Hair follicle dermal papilla cell (primary cell): ENCODE results near the gene LBX2. TPM values are rescaled to one million over a fixed set of nuclear protein-coding genes. Genes with fewer than 3 reads are reported as not detected.

ENCODE experiments used
- total RNA-seq: library from RNA; depleted of rRNA; stranded (reverse); fragments of >200 nt; gene quantifications from 2 replicates; pipeline ENCODE4 v1.2.3, GENCODE V29; 2012

LBX2 gene, protein sequence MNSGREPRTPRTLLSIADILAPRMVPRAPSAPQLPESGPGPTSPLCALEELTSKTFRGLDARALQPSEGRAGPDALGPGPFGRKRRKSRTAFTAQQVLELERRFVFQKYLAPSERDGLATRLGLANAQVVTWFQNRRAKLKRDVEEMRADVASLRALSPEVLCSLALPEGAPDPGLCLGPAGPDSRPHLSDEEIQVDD
- total RNA-seq: 1.9 and 2.1 TPM in 2 replicates

DNA sequence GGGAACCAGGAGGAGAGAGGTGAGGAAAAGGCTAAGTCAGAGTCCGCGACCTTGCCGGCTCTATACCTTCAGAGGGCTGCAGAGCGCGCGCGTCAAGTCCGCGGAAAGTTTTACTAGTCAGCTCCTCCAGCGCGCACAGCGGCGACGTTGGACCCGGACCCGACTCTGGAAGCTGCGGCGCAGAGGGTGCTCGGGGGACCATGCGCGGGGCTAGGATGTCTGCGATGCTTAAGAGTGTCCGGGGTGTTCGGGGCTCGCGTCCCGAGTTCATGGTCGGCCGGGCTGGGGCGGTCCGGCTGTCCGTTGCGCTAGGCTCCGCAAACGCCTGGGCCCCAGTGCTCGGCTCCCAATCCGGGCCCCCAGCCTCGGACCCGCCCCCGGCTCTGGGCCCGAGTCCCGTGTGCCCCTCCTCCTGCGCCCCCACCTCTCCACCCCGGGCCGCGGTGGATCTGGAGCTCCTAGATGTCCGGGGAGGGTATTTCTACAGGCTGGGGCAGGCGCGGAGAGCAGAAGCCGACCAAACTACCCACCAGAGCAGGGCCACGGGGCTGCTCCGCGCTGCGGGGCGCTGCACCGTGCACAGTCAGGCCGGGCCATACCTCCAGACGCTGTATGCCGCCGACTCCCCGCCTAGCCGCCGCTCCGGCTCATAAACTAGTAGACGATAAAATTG, at the start of gene LBX2:
Gene LBX2 (minus strand): TSS at position 337 of the 673 bp plus-strand sequence. CDS start 66 bp downstream, at position 271.

DNA sequence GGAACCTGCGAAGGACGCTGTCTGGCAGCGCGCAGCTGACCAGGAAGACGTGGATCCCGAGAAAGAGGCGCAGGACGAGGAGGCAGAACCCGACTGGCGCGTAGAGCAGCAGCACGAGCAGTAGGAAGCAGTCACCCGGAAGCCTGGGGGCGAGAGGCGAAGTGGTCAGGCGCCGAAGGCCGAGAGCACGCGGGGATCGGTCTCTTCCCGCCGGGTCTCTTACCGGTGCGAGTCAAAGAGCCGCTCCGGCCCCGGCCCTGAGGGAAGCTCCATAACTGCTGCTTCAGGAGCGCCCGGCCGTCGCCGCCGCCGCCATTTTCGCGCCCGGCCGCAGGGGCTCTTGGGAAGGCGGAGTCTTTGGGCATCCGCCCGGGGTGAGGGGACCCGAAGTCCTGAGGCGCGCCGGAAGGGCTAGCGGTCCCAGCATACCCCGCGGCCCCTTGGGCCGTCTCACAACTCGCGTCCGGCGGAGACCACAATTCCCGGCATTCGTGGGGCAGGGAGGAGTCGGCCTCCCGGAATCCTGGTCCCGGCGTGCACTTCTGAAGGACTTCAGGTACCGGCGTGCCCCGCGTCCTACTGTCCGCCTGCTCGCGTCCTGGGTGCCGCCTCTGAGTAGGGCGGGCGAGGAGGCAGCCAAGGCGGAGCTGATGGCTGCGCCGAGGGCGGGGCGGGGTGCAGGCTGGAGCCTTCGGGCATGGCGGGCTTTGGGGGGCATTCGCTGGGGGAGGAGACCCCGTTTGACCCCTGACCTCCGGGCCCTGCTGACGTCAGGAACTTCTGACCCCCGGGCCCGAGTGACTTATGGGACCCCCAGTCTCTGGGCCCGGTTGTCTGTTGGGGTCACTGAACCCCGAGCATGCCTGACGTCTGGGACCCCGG, 30.2 kb upstream of the LBX2 start, which contains the start of the genes AUP1 and HTRA2:
Gene AUP1 (minus strand): TSS at position 350 of the 882 bp plus-strand sequence. CDS start 77 bp downstream, at position 273.
Gene HTRA2 (plus strand): TSS at position 577 of the 882 bp plus-strand sequence. CDS start 74 bp downstream, at position 651.

DNA sequence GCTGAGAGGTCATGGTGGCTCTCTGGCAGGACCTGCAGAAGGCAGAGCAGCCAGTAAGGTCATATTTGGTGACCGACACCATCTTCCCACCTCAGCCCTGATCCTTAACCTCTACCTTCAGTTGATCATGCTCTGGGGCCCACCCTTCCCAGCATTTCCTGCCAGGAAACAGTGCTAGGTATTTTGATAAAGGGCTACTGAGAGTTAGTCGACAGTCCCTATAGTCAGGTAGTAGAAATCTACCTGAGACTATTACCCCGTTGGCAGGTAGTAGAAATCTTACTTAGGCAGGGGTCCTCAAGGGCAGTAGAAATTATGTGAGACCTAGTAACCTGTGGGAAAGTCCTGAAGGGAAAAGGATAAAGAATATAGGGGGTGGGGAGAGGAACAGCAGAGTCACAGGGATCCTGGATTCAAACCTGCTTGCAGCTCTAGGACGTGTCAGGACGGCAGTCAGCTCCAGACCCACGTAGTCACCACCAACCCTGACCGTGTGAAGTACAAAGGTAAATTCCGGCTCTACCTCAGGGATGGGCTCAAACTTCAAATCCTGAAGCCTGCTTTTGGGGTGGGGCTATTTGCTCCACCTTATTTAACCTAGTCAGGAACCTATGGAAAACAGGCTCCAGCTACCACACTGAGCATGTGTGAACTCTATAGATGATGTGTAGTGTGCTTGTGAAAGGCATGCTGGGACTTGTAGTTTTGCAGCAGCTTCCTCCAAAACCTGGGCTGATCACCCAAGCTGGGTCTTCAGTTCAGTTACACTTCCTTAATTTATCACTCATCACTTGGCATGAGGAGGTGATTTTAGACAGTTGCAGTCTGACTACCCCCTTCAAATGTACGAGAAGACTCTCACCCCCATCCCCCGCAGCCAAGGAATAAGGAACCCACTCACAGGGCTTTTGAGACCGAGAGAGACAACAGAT, 26.6 kb upstream of the LBX2 start, which contains the start of gene DQX1:
Gene DQX1 (minus strand): TSS at position 515 of the 932 bp plus-strand sequence. CDS start 502 bp downstream, at position 13.

DNA sequence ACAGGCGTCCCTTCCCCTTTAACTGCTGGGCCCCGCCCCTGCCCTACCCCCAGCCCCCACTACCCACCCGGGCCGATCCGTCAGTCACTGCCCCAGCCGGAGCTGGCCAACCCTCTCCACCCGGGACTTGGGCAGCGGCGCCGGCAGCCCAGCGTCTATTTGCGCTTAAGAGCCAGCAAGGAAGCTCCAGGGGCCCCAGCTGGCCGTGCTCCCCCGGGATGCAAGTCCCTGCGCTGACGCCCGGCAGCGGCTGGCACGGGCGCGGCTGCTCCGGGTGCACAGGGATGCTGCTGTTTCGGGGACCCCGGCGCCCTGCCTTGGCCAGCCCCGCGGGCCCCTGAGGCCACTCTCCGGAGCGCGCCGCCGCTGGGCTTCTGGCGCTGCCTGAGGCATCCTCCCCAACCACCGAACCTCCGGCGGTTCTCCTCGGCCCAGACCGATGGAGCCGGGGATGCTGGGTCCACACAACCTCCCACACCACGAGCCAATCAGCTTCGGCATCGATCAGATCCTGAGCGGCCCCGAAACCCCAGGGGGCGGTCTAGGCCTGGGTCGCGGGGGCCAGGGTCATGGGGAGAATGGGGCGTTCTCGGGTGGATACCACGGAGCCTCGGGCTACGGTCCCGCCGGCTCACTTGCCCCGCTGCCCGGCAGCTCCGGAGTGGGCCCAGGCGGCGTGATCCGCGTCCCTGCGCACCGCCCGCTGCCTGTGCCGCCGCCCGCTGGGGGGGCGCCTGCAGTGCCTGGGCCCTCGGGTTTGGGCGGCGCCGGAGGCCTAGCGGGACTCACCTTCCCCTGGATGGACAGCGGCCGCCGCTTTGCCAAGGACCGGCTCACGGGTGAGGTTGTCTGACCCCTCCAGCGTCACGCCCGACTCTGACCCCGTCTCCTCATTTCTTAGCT, 15.2 kb upstream of the LBX2 start, which contains the start of gene TLX2:
Gene TLX2 (plus strand): TSS at position 83 of the 903 bp plus-strand sequence. CDS start 357 bp downstream, at position 440.

DNA sequence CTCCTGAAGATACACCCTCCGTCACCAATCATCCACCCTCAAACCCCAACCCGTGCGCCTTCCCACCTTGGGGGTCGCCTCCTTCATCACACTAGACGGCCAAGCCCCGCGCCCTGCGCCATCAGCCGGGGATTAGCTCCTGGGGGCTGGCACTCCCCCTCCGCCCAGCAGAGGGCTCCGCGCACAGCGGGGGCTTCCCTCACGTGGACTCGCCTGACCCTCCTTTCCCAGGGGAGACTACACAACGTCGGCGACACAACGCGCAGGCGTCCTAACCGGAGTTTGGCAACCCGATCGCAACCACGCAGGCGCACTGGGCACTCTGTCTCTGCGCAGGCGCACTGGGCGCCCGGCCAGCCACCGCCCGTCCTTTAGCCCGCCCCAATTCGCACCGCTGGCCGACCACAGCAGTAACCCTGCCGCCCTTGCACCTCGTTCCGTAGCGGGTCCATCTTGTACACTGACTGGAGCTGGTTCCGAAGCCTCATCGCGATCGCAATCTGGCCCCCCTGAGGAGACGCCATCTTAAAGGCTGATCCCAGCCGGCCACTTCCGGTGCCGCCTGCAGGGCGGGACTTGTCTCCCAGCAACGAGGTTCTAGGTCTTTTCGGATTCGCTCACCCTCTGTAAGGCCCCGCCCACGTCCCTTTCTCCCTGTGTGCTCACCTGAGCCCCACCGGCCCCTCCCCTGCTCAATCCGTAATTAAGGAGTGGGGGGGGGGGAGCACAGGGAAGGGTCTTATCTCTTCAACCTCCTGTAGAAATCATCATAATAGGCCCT, 7.9 kb upstream of the LBX2 start, which contains the start of gene PCGF1:
Gene PCGF1 (minus strand): TSS at position 551 of the 781 bp plus-strand sequence. CDS start 27 bp downstream, at position 524.

DNA sequence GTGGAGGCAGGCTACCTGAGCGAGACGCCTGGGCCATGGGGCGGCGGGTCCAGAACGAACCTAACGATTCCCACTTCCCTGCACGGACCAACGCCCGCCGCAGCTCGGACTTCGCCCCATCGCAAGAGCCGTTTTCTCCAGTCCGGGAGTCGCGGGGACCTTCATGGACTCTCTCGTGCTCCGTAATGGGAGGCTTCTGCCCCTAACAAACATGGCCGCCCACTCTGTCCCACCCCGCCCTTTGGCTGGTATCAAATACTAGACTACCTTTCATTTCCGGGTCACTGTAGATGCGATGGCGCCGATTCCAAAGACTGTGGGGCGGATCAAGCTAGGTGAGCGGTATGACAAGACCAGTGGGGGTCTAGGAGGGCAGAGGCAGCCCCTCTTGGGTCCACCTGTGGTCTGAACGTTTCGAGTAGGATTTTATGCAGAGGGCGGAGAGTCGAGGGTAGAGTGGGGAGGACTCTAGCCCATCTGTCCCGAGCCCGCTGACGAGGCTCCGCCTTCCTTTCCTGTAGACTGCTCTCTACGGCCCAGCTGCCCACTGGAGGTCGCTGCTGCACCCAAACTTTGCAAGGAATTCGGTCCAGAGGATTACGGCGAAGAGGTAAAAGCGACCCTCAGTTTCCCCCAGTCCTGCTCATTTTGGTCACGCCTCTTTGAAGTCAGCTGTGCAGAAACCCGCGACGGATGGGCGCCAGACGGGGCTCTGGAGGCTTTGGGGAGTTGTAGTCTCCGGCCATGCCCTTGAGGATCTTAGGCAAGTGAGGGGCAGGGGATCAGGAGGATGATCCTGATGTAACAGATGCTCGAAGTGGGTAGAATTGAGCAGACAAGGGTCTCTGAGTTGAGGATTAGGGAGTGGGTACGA, 16.4 kb downstream of the LBX2 start, which contains the start of the genes CCDC142 and TTC31:
Gene CCDC142 (minus strand): TSS at position 198 of the 874 bp plus-strand sequence. CDS start 161 bp downstream, at position 37.
Gene TTC31 (plus strand): TSS at position 281 of the 874 bp plus-strand sequence. CDS start 15 bp downstream, at position 296.

DNA sequence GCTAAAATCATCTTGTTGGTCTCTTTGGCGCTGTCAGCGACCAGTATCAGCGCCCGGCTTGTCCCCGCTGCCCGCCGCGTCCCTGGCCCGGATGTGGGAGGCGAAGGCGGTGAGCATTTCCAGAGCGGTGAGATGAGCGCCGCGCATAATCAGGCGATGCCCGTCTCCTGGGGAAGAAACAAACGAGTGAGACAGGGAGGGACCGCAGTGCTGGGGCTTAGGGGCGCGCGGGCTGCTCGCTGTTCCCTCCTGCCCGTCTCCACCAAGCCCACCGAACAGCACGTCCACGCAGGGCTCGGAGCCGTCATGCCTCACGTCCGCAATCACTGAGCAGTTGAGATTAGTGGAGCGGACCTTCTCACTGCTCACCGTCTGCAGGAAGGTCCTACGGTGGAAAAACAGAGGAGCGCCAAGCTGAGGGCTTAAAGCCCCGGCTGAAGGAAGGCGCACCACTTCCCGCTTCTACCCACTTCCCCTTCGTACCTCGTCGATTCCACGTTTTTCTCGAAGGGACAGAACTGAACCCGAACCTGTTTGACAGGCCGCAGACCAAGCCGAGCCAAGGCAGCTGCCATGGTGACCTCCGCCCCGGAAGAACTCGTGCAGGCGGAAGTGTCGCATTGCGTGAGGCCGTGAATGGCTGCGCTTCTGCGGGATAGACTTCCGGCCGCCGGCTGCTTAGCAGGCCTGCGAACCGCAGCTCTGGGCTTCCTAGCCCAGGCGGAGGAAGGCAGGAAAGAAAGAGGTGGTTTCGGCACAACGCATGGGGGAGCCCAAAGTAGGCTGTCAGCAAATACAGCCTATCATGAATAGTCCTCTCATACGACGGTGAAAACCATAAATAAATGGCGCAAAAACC, 27.1 kb downstream of the LBX2 start, which contains the start of gene MRPL53:
Gene MRPL53 (minus strand): TSS at position 595 of the 859 bp plus-strand sequence. CDS start 20 bp downstream, at position 575.

DNA sequence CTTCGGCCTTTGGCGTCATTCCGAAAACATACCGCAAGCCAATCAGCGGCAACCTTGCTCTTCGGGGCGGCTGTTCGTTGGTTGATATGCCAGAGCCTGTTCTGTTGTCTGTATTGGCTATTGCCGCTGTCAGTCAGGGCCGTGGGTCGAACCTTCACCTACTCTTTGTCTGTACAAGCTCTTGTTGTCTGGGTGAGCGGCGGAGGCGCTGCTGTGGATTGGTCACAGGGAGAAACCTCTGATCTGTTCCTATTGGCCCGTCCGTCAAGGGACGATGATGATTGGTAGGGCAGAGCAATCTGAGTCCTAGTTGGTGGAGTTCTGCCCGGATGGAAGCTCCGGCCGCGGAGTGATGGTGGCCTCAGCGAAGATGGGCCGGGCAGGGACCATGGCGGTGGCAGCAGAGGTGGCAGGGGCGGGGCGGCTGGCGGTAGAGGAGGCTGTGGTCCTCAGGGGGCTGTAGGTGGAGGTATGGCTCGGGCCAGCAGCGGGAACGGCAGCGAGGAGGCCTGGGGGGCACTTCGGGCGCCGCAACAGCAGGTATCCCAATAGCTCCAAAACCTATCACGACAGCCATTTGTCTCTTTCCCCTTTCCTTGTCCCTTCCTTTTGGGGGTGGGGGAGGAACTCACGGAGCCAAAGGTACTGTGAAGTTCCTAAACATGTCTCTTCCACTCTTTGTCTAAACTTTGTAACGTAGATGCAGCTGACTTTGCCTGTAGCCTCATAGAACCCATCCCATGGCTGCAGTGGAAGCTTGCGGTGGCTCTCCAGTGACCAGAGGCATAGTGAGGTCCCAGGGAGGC, 41.1 kb downstream of the LBX2 start, which contains the start of gene WBP1:
Gene WBP1 (plus strand): TSS at position 307 of the 806 bp plus-strand sequence. CDS start 165 bp downstream, at position 472.

DNA sequence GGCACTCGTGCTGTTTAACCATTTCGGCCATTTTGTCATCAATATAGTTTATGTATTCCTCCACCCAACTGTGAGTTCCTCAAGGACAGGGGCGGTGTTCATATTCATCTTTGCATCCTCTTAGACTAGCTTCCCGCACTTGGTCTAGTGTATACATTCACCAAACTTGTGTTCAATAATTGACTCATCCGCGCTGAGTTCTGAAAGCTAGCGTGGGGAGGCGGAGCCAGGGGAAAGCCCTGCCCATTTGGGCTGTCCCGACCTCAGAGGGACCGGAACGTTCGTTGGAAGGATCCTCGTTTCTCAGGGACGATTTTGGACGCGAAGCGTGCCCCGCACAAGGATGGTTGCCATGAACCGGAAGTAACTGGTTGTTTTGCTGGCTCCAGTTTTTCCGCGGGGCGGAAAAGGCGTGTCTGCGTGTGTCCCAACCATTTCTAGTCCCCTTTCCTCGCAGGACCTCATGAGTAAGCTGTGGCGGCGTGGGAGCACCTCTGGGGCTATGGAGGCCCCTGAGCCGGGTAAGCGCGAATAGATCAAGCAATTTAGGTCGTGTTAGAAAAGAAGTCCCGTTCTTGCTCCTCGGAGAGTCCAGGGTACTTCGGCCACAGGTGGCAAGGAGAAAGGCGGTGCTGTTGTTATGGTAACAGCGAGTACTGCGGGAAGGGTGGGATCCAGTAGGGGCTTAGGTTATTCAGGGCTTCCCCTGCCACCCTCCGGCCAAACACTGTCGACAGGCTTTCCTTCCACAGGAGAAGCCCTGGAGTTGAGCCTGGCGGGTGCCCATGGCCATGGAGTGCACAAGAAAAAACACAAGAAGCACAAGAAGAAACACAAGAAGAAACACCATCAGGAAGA, 44.5 kb downstream of the LBX2 start, which contains the start of gene INO80B:
Gene INO80B (plus strand): TSS at position 434 of the 858 bp plus-strand sequence. CDS start 30 bp downstream, at position 464.

Other genes starting within 250 kb of the LBX2 start
- gene SLC4A5, start 156.2 kb downstream of the LBX2 start, total RNA-seq: 0.81 and 1.1 TPM in 2 replicates
- gene DCTN1, start 119.3 kb downstream of the LBX2 start, total RNA-seq: 166 and 172 TPM in 2 replicates
- gene C2orf81, start 78.0 kb downstream of the LBX2 start, total RNA-seq: 3.1 and 3.8 TPM in 2 replicates
- 20.3 and 25.6 TPM in 2 replicates for gene WDR54, start 77.9 kb downstream of the LBX2 start, total RNA-seq
- 19.2 and 21.7 TPM in 2 replicates for gene RTKN, start 57.7 kb downstream of the LBX2 start, total RNA-seq
- gene INO80B, start 44.5 kb downstream of the LBX2 start, total RNA-seq: 12.8 and 23.1 TPM in 2 replicates
- gene WBP1, start 41.2 kb downstream of the LBX2 start, total RNA-seq: 42.7 and 54.3 TPM in 2 replicates
- 48.5 and 63.1 TPM in 2 replicates for gene MOGS, start 34.2 kb downstream of the LBX2 start, total RNA-seq
- 19.3 and 21.6 TPM in 2 replicates for gene MRPL53, start 26.9 kb downstream of the LBX2 start, total RNA-seq
- 17.7 and 27.6 TPM in 2 replicates for gene CCDC142, start 16.6 kb downstream of the LBX2 start, total RNA-seq
- gene TTC31, start 16.5 kb downstream of the LBX2 start, total RNA-seq: 17.0 and 19.0 TPM in 2 replicates
- gene PCGF1, start 8.1 kb upstream of the LBX2 start, total RNA-seq: 28.4 and 34.1 TPM in 2 replicates
- not detected in 2 replicates for gene TLX2, start 14.8 kb upstream of the LBX2 start, total RNA-seq
- 0.16 TPM in 1 of 2 replicates, not detected in the other for gene DQX1, start 26.6 kb upstream of the LBX2 start, total RNA-seq
- 65.1 and 68.2 TPM in 2 replicates for gene AUP1, start 30.1 kb upstream of the LBX2 start, total RNA-seq
- 41.3 and 42.7 TPM in 2 replicates for gene HTRA2, start 30.3 kb upstream of the LBX2 start, total RNA-seq
- 14.7 and 20.6 TPM in 2 replicates for gene LOXL3, start 54.3 kb upstream of the LBX2 start, total RNA-seq
- gene DOK1, start 55.1 kb upstream of the LBX2 start, total RNA-seq: 31.0 and 31.3 TPM in 2 replicates
- gene M1AP, start 148.7 kb upstream of the LBX2 start, total RNA-seq: 0.12 and 0.16 TPM in 2 replicates
- gene SEMA4F, start 154.6 kb upstream of the LBX2 start, total RNA-seq: 9.7 and 10.1 TPM in 2 replicates